Bronchial epithelial cell (primary cell): ENCODE results near the gene SPTBN1. TPM values are rescaled to one million over a fixed set of nuclear protein-coding genes. Genes with fewer than 3 reads are reported as not detected.

Experiments used
- DNase-seq: peaks from one replicate; pipeline ENCODE4 v3.0.0-alpha.2; 2010; ENCODE audit warnings: low read depth
- FAIRE-seq: peaks from 2 replicates; lab custom pipeline; 2011; peaks lifted over from hg19 to GRCh38; lab: Jason Lieb, UNC
- H3K27me3 ChIP-seq: 2 replicates; pipeline ENCODE4 v1.5.1; 2011; ENCODE audit warnings: low read length; ENCODE audit not compliant: control insufficient read depth, insufficient read depth
- H3K36me3 ChIP-seq: 2 replicates; pipeline ENCODE4 v1.5.1; 2011; ENCODE audit warnings: low read length; ENCODE audit not compliant: control insufficient read depth, insufficient read depth
- H3K4me3 ChIP-seq: 2 replicates; pipeline ENCODE4 v1.5.1; 2011; ENCODE audit warnings: mild to moderate bottlenecking, low read depth, low read length, control low read depth
- total RNA-seq: library from RNA; depleted of rRNA; stranded (reverse); fragments of >200 nt; gene quantifications from 2 replicates; pipeline ENCODE4 v1.2.1, GENCODE V29; 2014
- TF ChIP-seq, protein P1 (sequence below): IDR thresholded peaks from 2 replicates; pipeline ENCODE4 v1.5.1; 2011; ENCODE audit warnings: mild to moderate bottlenecking, moderate library complexity, low read length, control low read depth, inconsistent platforms; ENCODE audit not compliant: insufficient read depth, severe bottlenecking

Gene SPTBN1
- total RNA-seq, 1 donor from 2014 or later: 339 TPM

DNA sequence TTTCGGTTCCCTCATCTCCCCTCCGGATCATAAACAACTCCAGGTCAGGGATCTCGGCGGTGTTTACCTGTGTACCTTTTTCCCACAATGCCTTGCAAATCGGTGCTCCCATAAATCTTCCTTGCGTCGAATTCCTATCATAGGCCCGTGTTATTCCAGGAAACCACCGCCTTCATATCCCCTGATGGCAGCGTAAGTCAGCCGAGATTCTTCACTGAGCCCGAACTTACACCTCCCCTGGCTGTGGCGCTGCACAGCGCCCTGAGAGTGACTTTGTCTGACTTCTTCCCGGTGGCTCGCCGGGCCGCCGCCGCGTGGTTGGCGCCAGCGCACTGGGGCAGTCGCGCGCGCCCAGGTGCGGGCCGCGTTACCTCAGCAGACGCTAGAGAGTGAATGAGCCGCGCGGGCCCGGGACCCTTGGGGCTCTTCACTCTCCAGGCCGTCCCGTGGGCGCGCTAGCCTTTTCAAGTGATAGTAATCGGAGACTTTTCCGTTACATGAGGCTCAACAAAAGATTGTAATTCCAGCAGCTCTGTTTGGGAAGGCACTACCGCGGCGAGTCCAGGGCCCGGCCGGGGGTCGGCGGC, 101.6 kb downstream of the SPTBN1 start:
- peak overlapping the region; percentile 89 for H3K4me3 ChIP-seq
- peak; percentile 70 for DNase-seq
- no peak for FAIRE-seq
- TF ChIP-seq, protein P1, sequence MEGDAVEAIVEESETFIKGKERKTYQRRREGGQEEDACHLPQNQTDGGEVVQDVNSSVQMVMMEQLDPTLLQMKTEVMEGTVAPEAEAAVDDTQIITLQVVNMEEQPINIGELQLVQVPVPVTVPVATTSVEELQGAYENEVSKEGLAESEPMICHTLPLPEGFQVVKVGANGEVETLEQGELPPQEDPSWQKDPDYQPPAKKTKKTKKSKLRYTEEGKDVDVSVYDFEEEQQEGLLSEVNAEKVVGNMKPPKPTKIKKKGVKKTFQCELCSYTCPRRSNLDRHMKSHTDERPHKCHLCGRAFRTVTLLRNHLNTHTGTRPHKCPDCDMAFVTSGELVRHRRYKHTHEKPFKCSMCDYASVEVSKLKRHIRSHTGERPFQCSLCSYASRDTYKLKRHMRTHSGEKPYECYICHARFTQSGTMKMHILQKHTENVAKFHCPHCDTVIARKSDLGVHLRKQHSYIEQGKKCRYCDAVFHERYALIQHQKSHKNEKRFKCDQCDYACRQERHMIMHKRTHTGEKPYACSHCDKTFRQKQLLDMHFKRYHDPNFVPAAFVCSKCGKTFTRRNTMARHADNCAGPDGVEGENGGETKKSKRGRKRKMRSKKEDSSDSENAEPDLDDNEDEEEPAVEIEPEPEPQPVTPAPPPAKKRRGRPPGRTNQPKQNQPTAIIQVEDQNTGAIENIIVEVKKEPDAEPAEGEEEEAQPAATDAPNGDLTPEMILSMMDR: peak; percentile 31
- no peaks in the 10 kb centered on the region for H3K27me3 ChIP-seq
- H3K36me3 ChIP-seq: peaks cover 1% of the 10 kb centered on the region

DNA sequence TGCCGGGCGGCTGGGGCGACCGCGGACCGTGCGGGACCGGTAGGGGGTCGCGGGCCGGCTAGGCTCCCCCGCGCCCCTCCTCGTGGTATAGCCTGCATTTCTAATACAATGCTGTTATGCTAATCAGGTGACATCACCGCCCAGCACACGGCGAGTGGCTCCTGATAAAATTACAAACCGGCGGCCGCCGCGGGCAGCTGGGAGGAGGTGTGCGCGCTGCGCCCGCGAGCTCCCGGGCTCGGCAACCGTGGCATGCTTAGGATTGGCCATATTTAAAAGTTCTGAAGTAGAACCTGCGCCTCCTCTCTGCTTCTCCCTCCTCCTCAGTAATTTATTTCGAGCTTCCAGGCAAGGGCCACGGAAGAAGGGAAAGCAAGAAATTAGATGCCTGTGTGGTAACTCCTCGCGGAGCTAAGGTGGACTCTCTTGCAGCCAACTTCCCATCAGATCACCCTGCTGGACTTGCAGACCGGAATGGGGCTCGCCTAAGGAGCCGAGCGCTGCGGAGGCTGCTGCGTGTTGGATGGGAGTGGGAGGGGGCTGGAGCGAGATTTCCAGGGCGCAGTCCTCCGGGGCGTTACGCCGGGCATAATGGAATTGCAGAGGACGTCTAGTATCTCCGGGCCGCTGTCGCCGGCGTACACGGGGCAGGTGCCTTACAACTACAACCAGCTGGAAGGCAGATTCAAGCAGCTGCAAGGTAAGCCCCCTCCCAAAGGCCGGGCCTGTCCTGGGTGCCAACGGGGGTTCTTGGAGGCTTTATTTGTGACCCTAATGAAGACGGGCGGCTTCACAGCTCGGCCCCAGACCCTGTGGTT, 102.3 kb downstream of the SPTBN1 start:
- TF ChIP-seq, protein P1: no peak

DNA sequence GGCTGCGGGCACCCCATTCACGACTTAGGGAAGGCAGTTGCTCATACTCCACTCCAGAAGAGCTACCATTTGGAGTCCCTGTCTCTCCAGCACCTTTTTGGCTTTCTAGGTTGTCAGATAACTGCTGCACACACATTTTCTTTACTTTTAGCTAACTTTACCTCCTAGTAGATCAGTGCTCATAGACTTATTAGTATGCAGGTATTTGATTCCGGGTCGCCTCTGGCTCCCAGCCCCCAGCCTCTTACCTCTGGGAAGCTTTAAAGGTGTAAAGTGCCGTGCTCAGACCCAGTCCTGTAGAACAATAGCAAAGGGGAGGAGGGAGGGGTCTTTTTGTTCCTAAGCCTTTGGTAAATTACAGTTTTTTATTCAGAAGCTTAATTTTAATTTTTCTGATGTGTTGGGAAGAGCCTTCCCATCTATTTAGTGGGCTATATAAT, 102.9 kb downstream of the SPTBN1 start:
- peak overlapping the region; percentile 89 for H3K4me3 ChIP-seq
- DNase-seq: no peak
- H3K36me3 ChIP-seq: peaks cover 1% of the 10 kb centered on the region
- no peaks in the 10 kb centered on the region for H3K27me3 ChIP-seq
- TF ChIP-seq, protein P1: no peak
- no peak for FAIRE-seq

More for the DNA sequence above, 102.3 kb downstream of the SPTBN1 start:
- DNase-seq: peak; percentile 73
- Histone ChIP-seq H3K4me3 (peak overlapping the region; percentile 89), H3K27me3 (no peaks in the 10 kb centered on the region), H3K36me3 (peaks cover 1% of the 10 kb centered on the region)
- no peak for FAIRE-seq

DNA sequence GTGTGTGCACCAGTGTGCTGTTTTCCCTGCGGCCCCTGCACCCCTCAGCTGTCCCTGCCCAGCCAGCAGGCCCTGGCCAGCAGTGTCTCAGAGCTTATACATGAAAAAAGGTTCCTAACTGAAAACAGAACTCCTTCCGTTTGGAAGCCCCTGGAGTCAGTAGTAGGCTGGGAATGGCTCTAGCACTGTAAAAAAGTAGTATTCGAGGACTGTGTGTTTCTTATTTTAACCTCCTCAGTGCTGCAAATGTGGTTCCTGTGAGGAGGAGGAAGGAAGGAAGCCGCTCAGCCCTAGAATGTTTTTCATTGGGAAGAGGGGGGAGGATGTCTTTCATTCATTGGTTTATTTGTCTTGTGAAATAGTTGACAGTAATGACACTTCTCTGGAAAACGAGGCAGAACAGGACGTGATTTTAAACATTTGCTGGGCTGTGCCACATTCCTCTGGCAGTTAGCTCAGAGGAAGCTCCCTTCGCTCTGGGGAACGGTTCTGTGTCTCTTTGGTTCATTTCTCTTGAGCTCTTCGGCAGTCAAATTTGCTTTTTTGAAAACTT, 103.5 kb downstream of the SPTBN1 start:
- Histone ChIP-seq H3K36me3 (peaks cover 4% of the 10 kb centered on the region), H3K4me3 (peak overlapping the region; percentile 89), H3K27me3 (no peaks in the 10 kb centered on the region)
- DNase-seq (peak; percentile 84), FAIRE-seq (no peak)
- TF ChIP-seq, protein P1: no peak

DNA sequence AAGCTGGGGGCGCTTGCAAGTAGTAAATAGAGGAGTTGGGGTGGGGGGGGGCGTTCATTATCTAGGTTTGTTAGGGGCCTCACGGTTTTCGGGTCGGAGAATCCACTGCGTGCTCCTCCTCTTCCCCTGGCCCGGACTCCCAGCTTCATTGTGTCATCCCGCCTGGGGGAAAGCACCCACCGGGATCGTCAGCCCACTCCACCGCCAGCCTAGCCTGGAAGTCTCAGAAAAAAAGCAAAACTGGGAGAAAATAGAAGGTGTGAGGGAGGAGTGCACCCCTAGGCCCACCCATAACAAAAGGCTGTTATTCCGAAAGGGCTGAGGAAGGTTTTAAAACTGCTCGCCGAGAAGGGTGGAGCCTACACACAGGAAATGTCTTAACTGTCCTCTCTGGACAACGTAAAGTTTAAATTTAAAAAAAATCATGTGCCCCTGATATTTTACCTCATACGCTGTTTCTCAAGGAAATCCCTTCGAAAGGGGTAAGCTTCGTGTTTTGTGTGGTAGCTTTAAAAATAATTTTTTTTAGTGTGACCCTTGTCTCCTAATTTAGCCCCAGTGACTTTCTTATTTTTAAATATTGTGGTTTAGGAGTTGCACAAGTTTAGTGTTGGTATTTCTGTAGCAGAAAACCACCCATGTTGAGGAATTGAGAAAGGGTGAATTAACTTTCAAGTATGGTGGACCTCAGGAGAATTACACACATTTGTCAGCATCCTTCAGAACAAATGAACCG, 104.2 kb downstream of the SPTBN1 start:
- FAIRE-seq: no peak
- H3K27me3 ChIP-seq: no peaks in the 10 kb centered on the region
- peak overlapping the region; percentile 89 for H3K4me3 ChIP-seq
- peaks cover 4% of the 10 kb centered on the region for H3K36me3 ChIP-seq
- TF ChIP-seq, protein P1: no peak
- DNase-seq: peak; percentile 78
